ENCODE data around the gene FGGY. TPM values are rescaled to one million over a fixed set of nuclear protein-coding genes. Genes with fewer than 3 reads are reported as not detected.

The FGGY gene
- total and polyA plus RNA-seq, 2 donors (not counting 3 experiments of a cell fraction or from before 2014, with no cell fraction given) = 5.6 to 6.4 TPM

GRCh38 chr1:59639266-59639665 lies 342.4 kb downstream of the FGGY start:
- dilution Hi-C loops (cut with MboI; ENCODE audit: extremely low pct_ligation_motif_present, low sequenced_read_pairs) (no loop called here), intact Hi-C loops (cut with micrococcal nuclease) (no loop called here)
- no peak overlapping the region for H3K4me3 ChIP-seq (replicated peaks in 1 of 3; ENCODE audit: insufficient read depth in 1 of 3, low read depth in 1 of 3, low read length in 3 of 3)
- no peaks in the 10 kb centered on the region for H3K9me1 ChIP-seq (replicated peaks; ENCODE audit: control insufficient read depth, extremely low read depth, insufficient read depth, low read length)
- no peaks in the 10 kb centered on the region for H4K20me1 ChIP-seq (replicated peaks; ENCODE audit: control insufficient read depth, extremely low read depth, insufficient read depth, low read length)
- POLR2A ChIA-PET = no interaction called here
- no peak overlapping the region for H3K9ac ChIP-seq (replicated peaks; ENCODE audit: extremely low read depth, insufficient read depth, low read length)
- TF ChIP-seq FOS (IDR thresholded peaks at IDR 0.05; ENCODE audit: borderline replicate concordance, insufficient read depth, low read length) (no peak), JUN (IDR thresholded peaks at IDR 0.05; ENCODE audit: borderline replicate concordance, insufficient read depth, insufficient read length, low read depth) (no peak), MYC (IDR thresholded peaks at IDR 0.05; ENCODE audit: low read depth, low read length) (no peak), CTCF (IDR thresholded peaks at IDR 0.05; ENCODE audit: extremely low read depth in 1 of 2, insufficient read depth in 1 of 2, low read depth in 1 of 2, low read length in 2 of 2) (no peak), MAX (IDR thresholded peaks at IDR 0.05; ENCODE audit: insufficient read depth, insufficient read length) (no peak), POLR2A (IDR thresholded peaks at IDR 0.05; ENCODE audit: low read depth, low read length) (no peak), POLR2AphosphoS5 (IDR thresholded peaks at IDR 0.05; ENCODE audit: insufficient read depth, low read depth, low read length) (no peak), EZH2 (IDR thresholded peaks at IDR 0.05; ENCODE audit: borderline replicate concordance, low read depth, low read length, severe bottlenecking) (no peak), GATA2 (IDR thresholded peaks at IDR 0.05; ENCODE audit: insufficient read depth, insufficient read length, low read depth, low read length) (no peak)
- FAIRE-seq (no peak), DNase-seq (ENCODE audit: low read depth, low spot score) (no peak)
- H3K4me2 ChIP-seq (ENCODE audit: insufficient read depth, low read length) = no peak overlapping the region
- CTCF ChIA-PET = no interaction called here
- H3K79me2 ChIP-seq (ENCODE audit: control insufficient read depth, insufficient read depth, low read length) = no peaks in the 10 kb centered on the region
- H3K4me1 ChIP-seq (ENCODE audit: control insufficient read depth, extremely low read depth, insufficient read depth, low read length) = no peaks in the 10 kb centered on the region
- no peaks in the 10 kb centered on the region for H3K27me3 ChIP-seq (ENCODE audit: control insufficient read depth in 2 of 2, insufficient read depth in 2 of 2, low read length in 2 of 2)
- no TSS peak for BruUV-seq (replicated peaks)
- H3K36me3 ChIP-seq (ENCODE audit: control insufficient read depth in 2 of 2, extremely low read depth in 1 of 2, insufficient read depth in 2 of 2, low read length in 2 of 2) = no peaks in the 10 kb centered on the region
- no peak overlapping the region for H2AFZ ChIP-seq (ENCODE audit: low read depth, low read length)
- no peak overlapping the region for H3K27ac ChIP-seq (ENCODE audit: insufficient read depth, low read depth, low read length)
- no peaks in the 10 kb centered on the region for H3K9me3 ChIP-seq (replicated peaks; ENCODE audit: control insufficient read depth, insufficient read depth, low read length)

All from endothelial cell of umbilical vein (primary cell).